HepG2 (cell line): Measurements from ENCODE around the gene MMP10. TPM values are rescaled to one million over a fixed set of nuclear protein-coding genes. Genes with fewer than 3 reads are reported as not detected.

Experiments used
- ATAC-seq: fragments of 200-7000 bp; cut with Tn5 transposase; 3 replicates; pipeline ENCODE4 v1.9.1; 2020; ENCODE audit warnings: mild to moderate bottlenecking, moderate library complexity
- BruUV-seq: library from RNA; stranded (reverse); fragments of 400-500 nt; replicated peaks from 2 replicates; lab custom pipeline; 2021; lab: Mats Ljungman, UMichigan
- CTCF ChIA-PET: fragments of 300-600 bp; formaldehyde crosslinking; extraction: SDS; loops from one replicate; lab custom pipeline; 2021; ENCODE audit warnings: low total read pairs, inconsistent platforms, low intra/inter-chr PET ratio; lab: Yijun Ruan, JAX
- POLR2A ChIA-PET: fragments of 350-600 bp; sonication (Branson Sonifier 250); formaldehyde crosslinking; loops from one replicate; lab custom pipeline; 2020; ENCODE audit warnings: antibody characterized with exemption, inconsistent platforms; lab: Yijun Ruan, JAX
- DNase-seq: peaks from one replicate; pipeline ENCODE4 v3.0.0-alpha.2; 2015; ENCODE audit warnings: low spot score
- FAIRE-seq: peaks from 3 replicates; lab custom pipeline; 2011; peaks lifted over from hg19 to GRCh38; lab: Jason Lieb, UNC
- H2AFZ ChIP-seq: one replicate; pipeline ENCODE4 v1.6.1; 2011; ENCODE audit warnings: low read length, inconsistent platforms
- H3K27ac ChIP-seq: fragments of 300-600 bp; 3 replicates; pipeline ENCODE4 v1.8.0; 2011; ENCODE audit warnings: mixed run types, mild to moderate bottlenecking, mixed read lengths, low read length, inconsistent platforms; ENCODE audit not compliant: insufficient read depth; ENCODE audit errors: extremely low read length
- H3K27me3 ChIP-seq, 2 experiments: fragments of 200-600 bp in 1 of 2; 2 replicates in 1 of 2; 3 replicates in 1 of 2; pipeline versions ENCODE4 v1.6.0 to v1.8.0; 2011; ENCODE audit warnings: low read length in 2 of 2, mild to moderate bottlenecking in 2 of 2, moderate library complexity in 2 of 2, inconsistent platforms in 1 of 2; ENCODE audit not compliant: insufficient read depth in 2 of 2, control insufficient read depth in 1 of 2
- H3K36me3 ChIP-seq, 2 experiments: fragments of 200-600 bp in 1 of 2; replicated peaks in 1 of 2; 2 replicates in 1 of 2; 3 replicates in 1 of 2; pipeline versions ENCODE4 v1.5.1 to v1.8.0; 2011; ENCODE audit warnings: low read length in 2 of 2, inconsistent platforms in 1 of 2; ENCODE audit not compliant: insufficient read depth in 2 of 2, control insufficient read depth in 1 of 2
- H3K4me1 ChIP-seq: 2 replicates; pipeline ENCODE4 v1.5.1; 2012; ENCODE audit warnings: low read length, inconsistent platforms; ENCODE audit not compliant: insufficient read depth
- H3K4me2 ChIP-seq: 2 replicates; pipeline ENCODE4 v1.6.0; 2011; ENCODE audit warnings: low read depth, low read length, inconsistent platforms
- H3K4me3 ChIP-seq, 3 experiments: fragments of 200-600 bp in 1 of 3; sonication (generic), shearing (Covaris generic) in 1 of 3; replicated peaks in 1 of 3; 2 replicates each; pipeline ENCODE4 v1.5.1; 2011 to 2016; ENCODE audit warnings: low read length in 3 of 3, inconsistent platforms in 2 of 3, low read depth in 2 of 3, mild to moderate bottlenecking in 2 of 3, control low read depth in 1 of 3, mixed read lengths in 1 of 3; ENCODE audit not compliant: insufficient read depth in 1 of 3
- H3K79me2 ChIP-seq: one replicate; pipeline ENCODE4 v1.6.1; 2011; ENCODE audit warnings: low read length, inconsistent platforms; ENCODE audit not compliant: insufficient read depth
- H3K9ac ChIP-seq: 2 replicates; pipeline ENCODE4 v1.6.0; 2011; ENCODE audit warnings: mild to moderate bottlenecking, low read depth, low read length, inconsistent platforms; ENCODE audit not compliant: insufficient read depth
- H3K9me3 ChIP-seq: 2 replicates; pipeline ENCODE4 v1.5.1; 2012; ENCODE audit warnings: mild to moderate bottlenecking, low read length
- H4K20me1 ChIP-seq: 2 replicates; pipeline ENCODE4 v1.6.0; 2011; ENCODE audit warnings: inconsistent platforms, mild to moderate bottlenecking, low read length, moderate library complexity; ENCODE audit not compliant: insufficient read depth
- KDM5A ChIP-seq: fragments of 200-600 bp; sonication (generic); IDR thresholded peaks from 2 replicates; pipeline ENCODE4 v1.7.0; 2018; ENCODE audit warnings: antibody characterized with exemption, mild to moderate bottlenecking, low read length, borderline replicate concordance
- ZBTB4 ChIP-seq: sonication (generic); formaldehyde crosslinking; IDR thresholded peaks from 2 replicates; pipeline ENCODE4 v1.4.0; 2020; ENCODE audit warnings: missing genetic modification reagents, mild to moderate bottlenecking, borderline replicate concordance
- ZMYM2 ChIP-seq: sonication (generic); formaldehyde crosslinking; IDR thresholded peaks from 2 replicates; pipeline ENCODE4 v1.8.0; 2022; ENCODE audit warnings: mild to moderate bottlenecking, missing genetic modification reagents
- WGBS: methylation state at CpG from one replicate; pipeline ENCODE4 v1.1.6; 2017; ENCODE audit warnings: low lambda C conversion rate; 5-methylcytosine and 5-hydroxymethylcytosine counted together
- in situ Hi-C: cut with HindIII; loops from 2 replicates; pipeline ENCODE4 v1.10.0; 2017; ENCODE audit warnings: low pct_unique_long_range_greater_than_20kb; ENCODE audit not compliant: extremely low pct_ligation_motif_present
- intact Hi-C: fragments of 100-400 bp; cut with micrococcal nuclease; formaldehyde crosslinking; loops from one replicate; pipeline ENCODE4 v1.10.0; 2022; ENCODE audit not compliant: unreplicated experiment
- polyA plus RNA-seq, 8 experiments: library from polyadenylated mRNA; depleted of rRNA in 3 of 8; stranded (reverse) in 7 of 8; unstranded in 1 of 8; fragments of >200 nt; fragmentation: Illumina TruSeq in 4 of 8; extraction: Trizol in 4 of 8; gene quantifications; 2 replicates each; pipeline versions ENCODE4 v1.2.1 to v1.2.3, GENCODE V29; 2011 to 2016; ENCODE audit warnings: low read depth in 4 of 8, missing spikeins in 1 of 8, mixed read lengths in 1 of 8; ENCODE audit not compliant: insufficient read depth in 1 of 8
- total RNA-seq, 5 experiments: library from RNA; depleted of rRNA; stranded (reverse); fragments of >200 nt; fragmentation: Illumina TruSeq; extraction: Trizol; gene quantifications; 2 replicates each; pipeline ENCODE4 v1.2.3, GENCODE V29; 2016; ENCODE audit warnings: low read depth in 1 of 5

The MMP10 gene
- total and polyA plus RNA-seq, 2 of the 13 experiments (the other 11 are each of a cell fraction or from before 2014, with no cell fraction given) = 0.03 TPM; not detected in 1

GRCh38 chr11:102783720-102784119 lies 3.3 kb upstream of the MMP10 start:
- DNase-seq = no peak
- 8% methylated on average over 2 of the region's 2 CpGs for WGBS
- no peak overlapping the region for H3K27ac ChIP-seq

More at GRCh38 chr11:102783720-102784119, 3.3 kb upstream of the MMP10 start:
- in situ Hi-C loops (no loop called here), intact Hi-C loops (no loop called here)
- H3K79me2 ChIP-seq = no peaks in the 10 kb centered on the region
- no peak for ATAC-seq
- no peak overlapping the region for H2AFZ ChIP-seq
- no peak overlapping the region for H3K4me2 ChIP-seq
- FAIRE-seq = no peak
- H3K4me3 ChIP-seq = no peak overlapping the region
- H3K9me3 ChIP-seq = no peaks in the 10 kb centered on the region
- H3K36me3 ChIP-seq = no peaks in the 10 kb centered on the region
- H3K27me3 ChIP-seq = no peaks in the 10 kb centered on the region
- BruUV-seq = no TSS peak
- ChIA-PET POLR2A (no interaction called here), CTCF (no interaction called here)
- H3K9ac ChIP-seq = no peak overlapping the region
- H3K4me1 ChIP-seq = no peaks in the 10 kb centered on the region
- no peak for TF ChIP-seq ZBTB4 (CRISPR knock-in tag)
- no peak for TF ChIP-seq ZMYM2 (CRISPR knock-in tag)
- TF ChIP-seq KDM5A = no peak
- no peaks in the 10 kb centered on the region for H4K20me1 ChIP-seq
